ENCODE results near the gene CFAP90.
A peak's percentile ranks its signal among the peaks of the same experiment; 100 is the strongest.

CFAP90 gene

GRCh38 chr5:7857361-7857760 lies 6.4 kb upstream of the CFAP90 start:
- H3K4me3 ChIP-seq (replicated peaks in 1 of 2; ENCODE audit: low read depth in 2 of 2, low read length in 2 of 2), result no peak overlapping the region
- TF ChIP-seq, protein P1, sequence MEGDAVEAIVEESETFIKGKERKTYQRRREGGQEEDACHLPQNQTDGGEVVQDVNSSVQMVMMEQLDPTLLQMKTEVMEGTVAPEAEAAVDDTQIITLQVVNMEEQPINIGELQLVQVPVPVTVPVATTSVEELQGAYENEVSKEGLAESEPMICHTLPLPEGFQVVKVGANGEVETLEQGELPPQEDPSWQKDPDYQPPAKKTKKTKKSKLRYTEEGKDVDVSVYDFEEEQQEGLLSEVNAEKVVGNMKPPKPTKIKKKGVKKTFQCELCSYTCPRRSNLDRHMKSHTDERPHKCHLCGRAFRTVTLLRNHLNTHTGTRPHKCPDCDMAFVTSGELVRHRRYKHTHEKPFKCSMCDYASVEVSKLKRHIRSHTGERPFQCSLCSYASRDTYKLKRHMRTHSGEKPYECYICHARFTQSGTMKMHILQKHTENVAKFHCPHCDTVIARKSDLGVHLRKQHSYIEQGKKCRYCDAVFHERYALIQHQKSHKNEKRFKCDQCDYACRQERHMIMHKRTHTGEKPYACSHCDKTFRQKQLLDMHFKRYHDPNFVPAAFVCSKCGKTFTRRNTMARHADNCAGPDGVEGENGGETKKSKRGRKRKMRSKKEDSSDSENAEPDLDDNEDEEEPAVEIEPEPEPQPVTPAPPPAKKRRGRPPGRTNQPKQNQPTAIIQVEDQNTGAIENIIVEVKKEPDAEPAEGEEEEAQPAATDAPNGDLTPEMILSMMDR (IDR thresholded peaks at IDR 0.05; ENCODE audit: low read depth, low read length), result no peak

DNA sequence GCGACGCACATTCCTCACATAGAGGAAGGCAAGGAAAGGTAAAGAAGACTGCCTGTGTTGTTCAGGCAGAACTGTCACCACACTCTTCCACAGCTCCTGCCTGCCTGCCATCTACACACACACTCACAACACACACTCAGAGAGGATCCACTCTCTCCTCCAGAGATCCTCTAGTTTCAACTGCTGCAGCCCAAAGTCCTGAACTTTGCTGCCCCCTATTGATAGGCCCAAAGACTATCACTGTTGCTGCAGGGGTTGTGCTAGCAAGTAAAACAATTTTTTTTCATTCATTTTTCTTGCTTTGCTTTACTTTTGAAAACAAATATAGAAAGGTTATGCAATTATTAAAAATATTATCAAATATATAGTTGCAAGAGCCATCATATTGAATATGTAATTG lies 5.9 kb upstream of the CFAP90 start:
- H3K4me3 ChIP-seq (replicated peaks in 1 of 2; ENCODE audit: low read depth in 2 of 2, low read length in 2 of 2), result no peak overlapping the region
- peak; percentile 60 to 66 for DNase-seq (ENCODE audit: low read depth in 2 of 2)
- TF ChIP-seq, protein P1 (IDR thresholded peaks at IDR 0.05; ENCODE audit: low read depth, low read length), result peak; percentile 77

More at GRCh38 chr5:7857361-7857760, 6.4 kb upstream of the CFAP90 start:
- DNase-seq (ENCODE audit: low read depth in 2 of 2), result no peak

DNA sequence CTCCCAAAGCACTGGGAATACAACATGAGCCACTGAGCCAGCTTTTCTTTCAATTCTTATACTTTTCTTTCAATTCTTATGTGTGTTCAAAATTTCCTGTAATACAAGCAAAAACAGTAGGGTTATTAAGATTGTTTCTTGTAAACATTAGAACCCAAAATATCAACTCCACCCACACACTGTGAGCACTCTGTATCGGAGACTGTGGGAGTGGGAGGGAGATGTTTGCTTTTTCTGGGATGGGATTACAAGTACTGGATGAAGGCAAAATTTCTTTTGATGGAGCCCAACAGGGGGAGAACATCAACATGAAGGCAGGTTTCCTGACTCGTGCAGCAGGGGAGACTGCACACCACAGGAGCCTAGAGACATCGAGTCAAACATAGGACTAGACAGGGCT lies 4.7 kb upstream of the CFAP90 start:
- TF ChIP-seq, protein P1 (IDR thresholded peaks at IDR 0.05; ENCODE audit: low read depth, low read length), result no peak
- DNase-seq (ENCODE audit: low read depth in 2 of 2), result no peak

DNA sequence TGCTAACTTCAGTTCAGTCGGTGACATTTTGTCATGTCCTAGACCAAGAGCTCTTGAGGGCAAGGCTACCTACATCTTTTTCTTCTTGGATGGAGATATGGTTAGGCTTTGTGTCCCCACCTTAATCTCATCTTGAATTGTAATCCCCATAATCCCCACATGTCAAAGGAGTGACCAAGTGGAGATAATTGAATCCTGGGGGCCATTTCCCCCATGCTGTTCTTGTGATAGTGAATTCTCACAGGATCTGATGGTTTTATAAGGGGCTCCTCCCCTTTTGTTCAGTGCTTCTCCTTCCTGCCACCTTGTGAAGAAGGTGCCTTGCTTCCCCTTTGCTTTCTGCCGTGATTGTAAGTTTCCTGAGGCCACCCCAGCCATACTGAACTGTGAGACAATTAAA lies 2.1 kb upstream of the CFAP90 start:
- TF ChIP-seq, protein P1 (IDR thresholded peaks at IDR 0.05; ENCODE audit: low read depth, low read length), result no peak
- H3K4me3 ChIP-seq (replicated peaks in 1 of 2; ENCODE audit: low read depth in 2 of 2, low read length in 2 of 2), result no peak overlapping the region
- no peak for DNase-seq (ENCODE audit: low read depth in 2 of 2)

More for the DNA sequence above, 4.7 kb upstream of the CFAP90 start:
- H3K4me3 ChIP-seq (replicated peaks in 1 of 2; ENCODE audit: low read depth in 2 of 2, low read length in 2 of 2), result no peak overlapping the region

DNA sequence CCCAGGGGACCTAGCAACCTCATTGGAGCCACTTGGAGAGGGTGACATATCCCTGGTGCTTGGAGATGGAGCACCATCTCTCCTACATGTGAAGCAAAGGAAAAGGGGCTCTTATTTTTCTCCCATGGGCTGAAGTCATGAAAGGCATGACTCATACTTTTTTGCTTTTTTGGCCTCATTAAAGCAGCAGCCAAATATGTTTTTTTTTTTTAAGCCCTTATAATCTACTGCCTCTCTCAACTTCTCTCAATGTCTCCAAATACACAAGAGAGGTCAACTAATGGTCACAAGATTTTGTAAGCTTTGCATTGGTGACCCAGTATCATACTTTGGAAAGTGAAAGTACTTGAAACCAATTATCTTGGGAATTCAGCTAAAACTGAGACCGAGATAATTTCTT lies 1.6 kb upstream of the CFAP90 start:
- H3K4me3 ChIP-seq (replicated peaks in 1 of 2; ENCODE audit: low read depth in 2 of 2, low read length in 2 of 2), result no peak overlapping the region
- TF ChIP-seq, protein P1 (IDR thresholded peaks at IDR 0.05; ENCODE audit: low read depth, low read length), result no peak
- peak; percentile 33 to 64 for DNase-seq (ENCODE audit: low read depth in 2 of 2)

DNA sequence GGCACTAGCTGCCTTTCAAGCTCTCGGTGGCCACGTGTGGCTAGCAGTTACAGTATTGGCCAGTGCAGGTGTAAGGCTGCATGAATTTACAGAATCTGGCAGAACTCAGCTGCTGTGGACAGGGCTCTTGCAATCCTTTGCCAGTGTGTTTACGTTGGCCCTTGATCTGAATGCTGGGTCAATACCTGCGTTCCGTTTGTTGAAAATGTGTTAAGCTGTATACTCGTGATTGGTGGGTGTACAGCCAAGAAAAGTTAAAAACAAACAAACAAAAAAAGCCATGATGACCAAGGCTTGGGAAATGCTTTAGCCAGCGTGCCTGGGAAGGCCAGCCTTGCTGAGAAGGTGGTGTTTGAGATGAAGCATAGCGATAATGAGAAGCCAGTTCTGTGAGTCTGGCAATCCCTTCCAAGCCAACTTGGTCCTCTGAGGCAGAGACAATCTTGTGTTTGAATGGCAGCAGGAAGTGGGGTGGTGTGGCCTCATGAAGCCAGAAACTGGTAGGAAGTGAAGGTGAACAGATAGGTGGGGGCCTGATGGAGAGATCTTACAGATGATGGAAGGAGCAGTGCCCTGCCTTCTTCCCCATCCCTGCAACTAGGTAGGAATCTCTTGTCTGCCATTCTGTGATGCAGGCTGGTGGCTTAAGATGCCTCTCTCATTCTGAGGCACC lies 820 bp upstream of the CFAP90 start:
- no peak for DNase-seq (ENCODE audit: low read depth in 2 of 2)
- H3K4me3 ChIP-seq (replicated peaks in 1 of 2; ENCODE audit: low read depth in 2 of 2, low read length in 2 of 2), result no peak overlapping the region
- TF ChIP-seq, protein P1 (IDR thresholded peaks at IDR 0.05; ENCODE audit: low read depth, low read length), result no peak

DNA sequence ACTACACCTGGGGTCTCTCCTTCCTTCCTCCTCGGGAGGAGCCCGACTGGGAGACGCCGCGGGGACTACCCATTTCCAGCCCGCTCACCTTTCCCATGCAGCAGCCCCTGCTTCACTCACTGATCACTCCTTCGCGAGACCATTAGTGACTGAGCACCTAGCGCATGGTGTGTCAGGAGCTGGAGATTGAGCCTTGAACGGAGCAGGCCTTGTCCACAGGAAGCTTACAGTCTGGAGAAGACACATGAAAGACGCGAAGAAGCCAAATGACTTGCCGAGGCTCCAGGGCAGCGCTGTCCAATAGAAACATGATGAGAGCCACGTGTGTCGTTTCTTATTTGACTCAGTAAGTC lies 283 bp upstream of the CFAP90 start:
- TF ChIP-seq, protein P1 (IDR thresholded peaks at IDR 0.05; ENCODE audit: low read depth, low read length), result no peak
- peak overlapping the region in 1 of 2 donors; percentile 45 for H3K4me3 ChIP-seq (replicated peaks in 1 of 2; ENCODE audit: low read depth in 2 of 2, low read length in 2 of 2)
- DNase-seq (ENCODE audit: low read depth in 2 of 2), result no peak

Data from cardiac fibroblast (primary cell).